Measurements from ENCODE around the gene SCN7A.
"Not testable (repeated sequence)": the region's sequence is repeated elsewhere in the genome, so short reads cannot be mapped to it uniquely, and the experiment has no call there.

GRCh38 chr2:166357950-166358321, 136.1 kb downstream of the SCN7A start:
- TF ChIP-seq CTCF (IDR thresholded peaks at IDR 0.05; ENCODE audit: low read depth, low read length); EZH2phosphoT487 (IDR thresholded peaks at IDR 0.05; ENCODE audit: low read depth): not testable (repeated sequence)

All from OCI-LY3 (cell line).